K562 (cell line): ENCODE data around the gene LAIR2.

Experiments used
- ADNP ChIP-seq: fragments of 200-800 bp; sonication (Bioruptor generic); IDR thresholded peaks from 2 replicates; pipeline ENCODE4 v1.6.1; 2016; ENCODE audit warnings: missing genetic modification characterization, missing compliant biosample characterization
- BRF2 ChIP-seq: IDR thresholded peaks from 3 replicates; pipeline ENCODE4 v1.6.1; 2011; ENCODE audit warnings: borderline replicate concordance, mild to moderate bottlenecking; ENCODE audit not compliant: insufficient read length, insufficient read depth
- EZH2 ChIP-seq: IDR thresholded peaks from 2 replicates; pipeline ENCODE4 v1.6.1; 2012; ENCODE audit warnings: low read depth, mild to moderate bottlenecking, inconsistent platforms, low read length, borderline replicate concordance
- JUNB ChIP-seq: fragments of 450-650 bp; formaldehyde crosslinking; conservative IDR thresholded peaks from 2 replicates; pipeline ENCODE4 v1.4.0; 2020; ENCODE audit warnings: mild to moderate bottlenecking
- POLR2A ChIP-seq: fragments of 450-650 bp; conservative IDR thresholded peaks from 2 replicates; pipeline ENCODE4 v1.6.1; 2016
- SMARCB1 ChIP-seq: IDR thresholded peaks from 2 replicates; pipeline ENCODE4 v1.6.1; 2011; ENCODE audit warnings: improper control_type of control experiment, low read depth; ENCODE audit not compliant: insufficient read length
- SP1 ChIP-seq: sonication (generic); formaldehyde crosslinking; IDR thresholded peaks from 2 replicates; pipeline ENCODE4 v1.8.1; 2022; ENCODE audit warnings: mild to moderate bottlenecking, missing genetic modification reagents
- ZNF239 ChIP-seq: fragments of 250-450 bp; sonication (Bioruptor Pico); IDR thresholded peaks from 2 replicates; pipeline ENCODE4 v1.4.0; 2020; ENCODE audit warnings: mild to moderate bottlenecking
- TF ChIP-seq, protein P1 (sequence below): fragments of 450-650 bp; IDR thresholded peaks from 2 replicates; pipeline ENCODE4 v1.6.1; 2017; ENCODE audit warnings: mild to moderate bottlenecking, moderate library complexity

- no peak for TF ChIP-seq ZNF239 (CRISPR knock-in tag)
- TF ChIP-seq ADNP (tag), result no peak
- no peak for TF ChIP-seq EZH2
- TF ChIP-seq, protein P1, sequence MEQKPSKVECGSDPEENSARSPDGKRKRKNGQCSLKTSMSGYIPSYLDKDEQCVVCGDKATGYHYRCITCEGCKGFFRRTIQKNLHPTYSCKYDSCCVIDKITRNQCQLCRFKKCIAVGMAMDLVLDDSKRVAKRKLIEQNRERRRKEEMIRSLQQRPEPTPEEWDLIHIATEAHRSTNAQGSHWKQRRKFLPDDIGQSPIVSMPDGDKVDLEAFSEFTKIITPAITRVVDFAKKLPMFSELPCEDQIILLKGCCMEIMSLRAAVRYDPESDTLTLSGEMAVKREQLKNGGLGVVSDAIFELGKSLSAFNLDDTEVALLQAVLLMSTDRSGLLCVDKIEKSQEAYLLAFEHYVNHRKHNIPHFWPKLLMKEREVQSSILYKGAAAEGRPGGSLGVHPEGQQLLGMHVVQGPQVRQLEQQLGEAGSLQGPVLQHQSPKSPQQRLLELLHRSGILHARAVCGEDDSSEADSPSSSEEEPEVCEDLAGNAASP, result no peak
- TF ChIP-seq POLR2A, result no peak
- TF ChIP-seq SP1, result no peak
- no peak for TF ChIP-seq SMARCB1
- TF ChIP-seq JUNB, result no peak
- TF ChIP-seq BRF2, result no peak
These were observed 29.4 kb upstream of the LAIR2 start, which contains the start of gene CDC42EP5 for GRCh38 chr19:54473071-54473891.
